Fibroblast of the aortic adventitia (primary cell): Measurements from ENCODE around the gene PUSL1. TPM values are rescaled to one million over a fixed set of nuclear protein-coding genes. Genes with fewer than 3 reads are reported as not detected.
A peak's percentile ranks its signal among the peaks of the same experiment; 100 is the strongest.

ENCODE experiments used
- DNase-seq: peaks from one replicate; pipeline ENCODE4 v3.0.0-alpha.2; 2010; ENCODE audit warnings: low read depth
- H3K4me3 ChIP-seq: 2 replicates; pipeline ENCODE4 v1.5.1; 2011; ENCODE audit warnings: low read depth, mild to moderate bottlenecking, control low read depth, low read length, moderate library complexity
- CTCF ChIP-seq: IDR thresholded peaks from 2 replicates; pipeline ENCODE4 v1.5.1; 2011; ENCODE audit warnings: mild to moderate bottlenecking, low read length, control low read depth, inconsistent platforms; ENCODE audit not compliant: insufficient read depth
- total RNA-seq: library from RNA; depleted of rRNA; stranded (reverse); fragments of >200 nt; gene quantifications from 2 replicates; pipeline ENCODE4 v1.2.3, GENCODE V29; 2012; ENCODE audit warnings: low replicate concordance

Gene PUSL1
- total RNA-seq, 1 donor: 25.9 TPM

GRCh38 chr1:1295154-1295923 lies 13.1 kb upstream of the PUSL1 start:
- no peak for TF ChIP-seq CTCF

GRCh38 chr1:1296070-1297061 lies 12.0 kb upstream of the PUSL1 start:
- TF ChIP-seq CTCF: no peak
- no peak overlapping the region for H3K4me3 ChIP-seq
- DNase-seq: no peak

More at GRCh38 chr1:1295154-1295923, 13.1 kb upstream of the PUSL1 start:
- DNase-seq: no peak
- no peak overlapping the region for H3K4me3 ChIP-seq

GRCh38 chr1:1297802-1298424 lies 10.5 kb upstream of the PUSL1 start:
- no peak for TF ChIP-seq CTCF
- no peak for DNase-seq
- H3K4me3 ChIP-seq: no peak overlapping the region

GRCh38 chr1:1298861-1299685 lies 9.3 kb upstream of the PUSL1 start:
- DNase-seq: no peak
- no peak for TF ChIP-seq CTCF
- no peak overlapping the region for H3K4me3 ChIP-seq

- no peak overlapping the region for H3K4me3 ChIP-seq
- TF ChIP-seq CTCF: peak; percentile 31
- DNase-seq: no peak
These were observed 8.6 kb upstream of the PUSL1 start for GRCh38 chr1:1299686-1300351.
